Sigmoid colon (tissue), 7 donors: ENCODE data around the gene NAALADL2. TPM values are rescaled to one million over a fixed set of nuclear protein-coding genes. Genes with fewer than 3 reads are reported as not detected.

ENCODE experiments used
- DNase-seq: peaks from one replicate; pipeline ENCODE4 v3.0.0-alpha.2; 2019
- H3K27ac ChIP-seq, 4 donors: fragments of 200-600 bp; sonication (generic); one replicate each; pipeline ENCODE4 v1.5.1; 2016 to 2019; ENCODE audit warnings: mild to moderate bottlenecking in 1 of 4
- H3K27me3 ChIP-seq, 3 donors: fragments of 200-600 bp; sonication (generic); one replicate each; pipeline ENCODE4 v1.5.1; 2019; ENCODE audit warnings: mild to moderate bottlenecking in 1 of 3
- H3K36me3 ChIP-seq, 4 donors: fragments of 200-600 bp; sonication (generic); one replicate each; pipeline ENCODE4 v1.5.1; 2016 to 2019
- H3K4me1 ChIP-seq, 4 donors: fragments of 200-600 bp; sonication (generic); one replicate each; pipeline ENCODE4 v1.5.1; 2017 to 2019
- H3K4me3 ChIP-seq, 4 donors: fragments of 200-600 bp; sonication (generic); one replicate each; pipeline ENCODE4 v1.5.1; 2017 to 2019; ENCODE audit warnings: mild to moderate bottlenecking in 2 of 4, moderate library complexity in 1 of 4
- H3K9me3 ChIP-seq, 4 donors: fragments of 200-600 bp in 3 of 4; sonication (generic) in 3 of 4; one replicate each; pipeline versions ENCODE4 v1.5.1 to v1.6.1; 2013 to 2019
- EP300 ChIP-seq, 4 donors: sonication (generic); formaldehyde crosslinking; IDR thresholded peaks; one replicate each; pipeline ENCODE4 v1.6.1; 2017; ENCODE audit warnings: antibody characterized with exemption in 4 of 4
- POLR2A ChIP-seq, 2 donors: fragments of 450-650 bp; IDR thresholded peaks; one replicate each; pipeline ENCODE4 v1.6.1; 2016; ENCODE audit warnings: antibody characterized with exemption in 2 of 2, mild to moderate bottlenecking in 2 of 2, moderate library complexity in 2 of 2
- POLR2AphosphoS5 ChIP-seq, 4 donors: sonication (generic); formaldehyde crosslinking; IDR thresholded peaks; one replicate each; pipeline ENCODE4 v1.6.1; 2017; ENCODE audit warnings: antibody characterized with exemption in 4 of 4
- WGBS, 2 donors: extraction: QIAGEN DNeasy Blood & Tissue Kit; methylation state at CpG; one replicate each; pipeline ENCODE4 v1.1.7; 2013; 5-methylcytosine and 5-hydroxymethylcytosine counted together
- intact Hi-C: fragments of 100-400 bp; cut with DNase I; formaldehyde crosslinking; loops from one replicate; pipeline ENCODE4 v1.15.1; 2023
- polyA plus RNA-seq, 3 donors: library from polyadenylated mRNA; stranded (reverse); fragments of 200-250 nt; gene quantifications; one replicate each; pipeline ENCODE4 v1.2.3, GENCODE V29; 2013
- total RNA-seq, 4 donors: library from RNA; depleted of rRNA; stranded (reverse); fragments of >200 nt; gene quantifications; one replicate each; pipeline ENCODE4 v1.1.0, GENCODE V29; 2016
- TF ChIP-seq, protein P1 (sequence below), 4 experiments: fragments of 450-650 bp in 3 of 4; fragments of 200-600 bp in 1 of 4; IDR thresholded peaks; one replicate each; pipeline ENCODE4 v1.5.1; 2016 to 2019; ENCODE audit warnings: antibody characterized with exemption in 4 of 4, mild to moderate bottlenecking in 3 of 4, moderate library complexity in 2 of 4
- donor health status: healthy with polysubstance abuse.
- donor health status: Bipolar disorder and iron deficiency.
- donor health status: healthy.

The NAALADL2 gene
- total and polyA plus RNA-seq, 7 donors: 0.46 to 18.5 (median 6.0) TPM

DNA sequence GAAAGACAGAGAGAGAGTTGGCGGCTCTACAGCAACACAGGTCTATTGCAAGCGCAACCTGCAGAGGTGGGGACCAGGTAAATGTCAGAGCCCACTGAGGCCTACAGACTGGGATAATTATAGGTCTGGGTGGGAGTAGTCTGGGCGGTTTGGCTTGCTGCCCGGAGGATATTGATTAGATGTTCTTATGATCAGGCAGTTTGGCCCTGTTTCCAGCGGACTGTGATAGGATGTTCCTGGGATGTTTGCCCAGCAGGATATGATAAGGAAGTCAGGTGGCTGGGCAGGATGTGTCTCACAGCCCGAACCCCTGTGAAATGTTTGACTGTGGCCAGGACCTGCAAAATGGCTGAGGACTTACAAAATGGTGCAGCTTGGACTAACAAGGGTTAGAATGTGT, 364.9 kb downstream of the NAALADL2 start:
- WGBS, 2 donors: 81 to 90% methylated on average over 6 of the region's 6 CpGs
- no peak overlapping the region for H3K4me3 ChIP-seq
- no peak overlapping the region for H3K27ac ChIP-seq
- intact Hi-C loops: no loop called here
- peaks cover 0 to 9% (median 5%) of the 10 kb centered on the region in 4 donors for H3K4me1 ChIP-seq
- TF ChIP-seq, protein P1, sequence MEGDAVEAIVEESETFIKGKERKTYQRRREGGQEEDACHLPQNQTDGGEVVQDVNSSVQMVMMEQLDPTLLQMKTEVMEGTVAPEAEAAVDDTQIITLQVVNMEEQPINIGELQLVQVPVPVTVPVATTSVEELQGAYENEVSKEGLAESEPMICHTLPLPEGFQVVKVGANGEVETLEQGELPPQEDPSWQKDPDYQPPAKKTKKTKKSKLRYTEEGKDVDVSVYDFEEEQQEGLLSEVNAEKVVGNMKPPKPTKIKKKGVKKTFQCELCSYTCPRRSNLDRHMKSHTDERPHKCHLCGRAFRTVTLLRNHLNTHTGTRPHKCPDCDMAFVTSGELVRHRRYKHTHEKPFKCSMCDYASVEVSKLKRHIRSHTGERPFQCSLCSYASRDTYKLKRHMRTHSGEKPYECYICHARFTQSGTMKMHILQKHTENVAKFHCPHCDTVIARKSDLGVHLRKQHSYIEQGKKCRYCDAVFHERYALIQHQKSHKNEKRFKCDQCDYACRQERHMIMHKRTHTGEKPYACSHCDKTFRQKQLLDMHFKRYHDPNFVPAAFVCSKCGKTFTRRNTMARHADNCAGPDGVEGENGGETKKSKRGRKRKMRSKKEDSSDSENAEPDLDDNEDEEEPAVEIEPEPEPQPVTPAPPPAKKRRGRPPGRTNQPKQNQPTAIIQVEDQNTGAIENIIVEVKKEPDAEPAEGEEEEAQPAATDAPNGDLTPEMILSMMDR (IDR thresholded peaks at IDR 0.05): no peak
- TF ChIP-seq POLR2A (IDR thresholded peaks at IDR 0.05) (no peak), EP300 (IDR thresholded peaks at IDR 0.05) (no peak), POLR2AphosphoS5 (IDR thresholded peaks at IDR 0.05) (no peak)
- no peak for DNase-seq
- H3K36me3 ChIP-seq: no peaks in the 10 kb centered on the region
- H3K9me3 ChIP-seq: no peaks in the 10 kb centered on the region
- no peaks in the 10 kb centered on the region for H3K27me3 ChIP-seq

- intact Hi-C loops: no loop called here
- no peak for TF ChIP-seq EP300 (IDR thresholded peaks at IDR 0.05)
- TF ChIP-seq, protein P1 (IDR thresholded peaks at IDR 0.05): no peak
- no peak for TF ChIP-seq POLR2A (IDR thresholded peaks at IDR 0.05)
- TF ChIP-seq POLR2AphosphoS5 (IDR thresholded peaks at IDR 0.05): no peak
- no peak overlapping the region for H3K4me3 ChIP-seq
- H3K9me3 ChIP-seq: no peaks in the 10 kb centered on the region
- H3K27me3 ChIP-seq: no peaks in the 10 kb centered on the region
- H3K36me3 ChIP-seq: no peaks in the 10 kb centered on the region
- DNase-seq: no peak
- H3K4me1 ChIP-seq: peaks cover 0 to 9% (median 5%) of the 10 kb centered on the region in 4 donors
- 86 to 90% methylated on average over 3 of the region's 3 CpGs for WGBS, 2 donors
- no peak overlapping the region for H3K27ac ChIP-seq
Observed at GRCh38 chr3:175226444-175226843, 367.3 kb downstream of the NAALADL2 start.

GRCh38 chr3:175227126-175227525, 368.0 kb downstream of the NAALADL2 start:
- H3K36me3 ChIP-seq: no peaks in the 10 kb centered on the region
- no peak overlapping the region for H3K27ac ChIP-seq
- no peak overlapping the region for H3K4me3 ChIP-seq
- DNase-seq: no peak
- 77 to 92% methylated on average over 3 of the region's 3 CpGs for whole genome bisulfite sequencing, 2 donors
- TF ChIP-seq POLR2AphosphoS5 (IDR thresholded peaks at IDR 0.05): no peak
- TF ChIP-seq, protein P1 (IDR thresholded peaks at IDR 0.05): no peak
- no peak for TF ChIP-seq POLR2A (IDR thresholded peaks at IDR 0.05)
- TF ChIP-seq EP300 (IDR thresholded peaks at IDR 0.05): no peak
- H3K9me3 ChIP-seq: no peaks in the 10 kb centered on the region
- H3K27me3 ChIP-seq: no peaks in the 10 kb centered on the region
- H3K4me1 ChIP-seq: peaks cover 0 to 9% (median 5%) of the 10 kb centered on the region in 4 donors
- intact Hi-C loops: no loop called here

DNA sequence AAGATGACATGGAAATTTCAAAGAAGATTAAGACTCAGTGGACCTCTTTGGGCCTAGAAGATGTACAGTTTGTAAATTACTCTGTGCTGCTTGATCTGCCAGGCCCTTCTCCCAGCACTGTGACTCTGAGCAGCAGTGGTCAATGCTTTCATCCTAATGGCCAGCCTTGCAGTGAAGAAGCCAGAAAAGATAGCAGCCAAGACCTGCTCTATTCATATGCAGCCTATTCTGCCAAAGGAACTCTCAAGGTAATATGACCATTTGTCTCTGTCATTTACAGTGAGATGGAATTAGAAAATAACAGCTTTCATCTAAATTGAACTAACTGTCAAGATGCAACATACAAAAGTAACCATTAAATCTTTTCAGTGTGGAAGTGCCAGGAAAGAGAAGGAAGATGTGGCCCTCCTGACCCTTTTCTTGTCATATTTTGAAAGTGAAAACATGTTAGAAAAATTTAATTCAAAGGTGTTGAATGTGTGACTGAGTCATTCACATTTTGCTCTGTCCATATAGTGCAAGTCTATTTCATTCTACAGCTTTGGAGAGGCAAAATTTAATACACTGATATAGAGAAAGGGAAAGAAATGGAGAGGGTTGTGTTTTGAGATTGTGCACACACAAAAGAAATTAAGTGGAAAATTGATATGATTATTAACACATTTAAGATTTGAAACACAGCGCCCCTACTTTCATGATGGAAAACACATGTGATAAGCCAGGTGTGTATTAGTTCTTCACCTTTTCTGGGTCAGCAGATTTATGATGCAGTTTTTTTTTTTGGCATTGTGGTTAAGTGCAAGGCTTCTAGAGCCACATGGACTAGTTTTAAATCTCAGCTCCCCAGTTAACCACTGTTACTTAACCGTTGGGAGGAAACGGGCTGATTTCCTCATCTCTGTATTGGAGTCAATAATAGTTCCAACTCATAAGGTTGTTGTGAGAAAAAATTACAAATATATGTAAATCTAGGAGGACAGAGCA, 375.1 kb downstream of the NAALADL2 start:
- H3K9me3 ChIP-seq: no peaks in the 10 kb centered on the region
- no peaks in the 10 kb centered on the region for H3K27me3 ChIP-seq
- intact Hi-C loops: no loop called here
- no peaks in the 10 kb centered on the region for H3K36me3 ChIP-seq
- H3K4me1 ChIP-seq: no peaks in the 10 kb centered on the region
- 84 to 91% methylated on average over 3 of the region's 3 CpGs for WGBS, 2 donors
- DNase-seq: no peak
- H3K4me3 ChIP-seq: no peak overlapping the region
- no peak overlapping the region for H3K27ac ChIP-seq
- no peak for TF ChIP-seq EP300 (IDR thresholded peaks at IDR 0.05)
- no peak for TF ChIP-seq POLR2AphosphoS5 (IDR thresholded peaks at IDR 0.05)
- no peak for TF ChIP-seq POLR2A (IDR thresholded peaks at IDR 0.05)
- TF ChIP-seq, protein P1 (IDR thresholded peaks at IDR 0.05): no peak
